WI38 (cell line): ENCODE results near the gene PDCD2L.

Experiments used
- H3K4me3 ChIP-seq: 2 replicates; pipeline ENCODE4 v1.5.1; 2011; ENCODE audit warnings: low read depth, mild to moderate bottlenecking, control low read depth, low read length
- CTCF ChIP-seq: IDR thresholded peaks from 2 replicates; pipeline ENCODE4 v1.5.1; 2012; ENCODE audit warnings: low read depth, mild to moderate bottlenecking, control low read depth, low read length

PDCD2L gene

GRCh38 chr19:34373601-34374288 is 30.5 kb upstream of the PDCD2L start:
- no peak overlapping the region for H3K4me3 ChIP-seq
- TF ChIP-seq CTCF = no peak

- no peak overlapping the region for H3K4me3 ChIP-seq
- TF ChIP-seq CTCF = no peak
These were observed 28.6 kb upstream of the PDCD2L start for GRCh38 chr19:34375598-34375997.

- H3K4me3 ChIP-seq = no peak overlapping the region
- no peak for TF ChIP-seq CTCF
These were observed 23.5 kb upstream of the PDCD2L start for GRCh38 chr19:34380639-34381241.

- TF ChIP-seq CTCF = no peak
These were observed 22.6 kb upstream of the PDCD2L start for GRCh38 chr19:34381399-34382251.

GRCh38 chr19:34382471-34382870 is 21.7 kb upstream of the PDCD2L start:
- no peak overlapping the region for H3K4me3 ChIP-seq
- no peak for TF ChIP-seq CTCF

More at GRCh38 chr19:34381399-34382251, 22.6 kb upstream of the PDCD2L start:
- H3K4me3 ChIP-seq = no peak overlapping the region

- H3K4me3 ChIP-seq = no peak overlapping the region
- no peak for TF ChIP-seq CTCF
These were observed 20.6 kb upstream of the PDCD2L start for GRCh38 chr19:34383599-34383998.
